Medulla oblongata (tissue), 1 donor: ENCODE data around the gene HERC3.

Experiments
- DNase-seq: peaks from one replicate; pipeline ENCODE4 v3.0.0-alpha.2; 2015; ENCODE audit errors: extremely low spot score

HERC3 gene

DNA sequence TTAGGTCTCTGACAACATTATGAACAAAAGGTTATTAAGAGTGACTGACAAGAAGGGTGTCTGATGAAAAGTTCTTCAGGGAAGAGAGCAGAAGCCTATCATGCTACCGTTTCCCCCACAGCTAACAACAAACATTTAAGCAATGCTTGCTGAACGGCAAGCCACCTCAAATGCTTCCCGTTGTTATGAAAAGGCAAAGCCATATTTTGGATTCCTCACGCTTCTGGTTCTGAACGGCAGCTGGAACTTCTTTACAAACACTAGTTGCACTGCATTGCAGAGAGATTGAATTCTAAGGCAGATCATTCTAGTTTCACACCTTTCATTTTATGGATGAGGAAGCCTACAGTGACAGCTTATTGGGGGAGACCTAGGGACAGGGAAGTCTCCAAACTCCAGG, 153.9 kb downstream of the HERC3 start:
- no peak for DNase-seq

DNA sequence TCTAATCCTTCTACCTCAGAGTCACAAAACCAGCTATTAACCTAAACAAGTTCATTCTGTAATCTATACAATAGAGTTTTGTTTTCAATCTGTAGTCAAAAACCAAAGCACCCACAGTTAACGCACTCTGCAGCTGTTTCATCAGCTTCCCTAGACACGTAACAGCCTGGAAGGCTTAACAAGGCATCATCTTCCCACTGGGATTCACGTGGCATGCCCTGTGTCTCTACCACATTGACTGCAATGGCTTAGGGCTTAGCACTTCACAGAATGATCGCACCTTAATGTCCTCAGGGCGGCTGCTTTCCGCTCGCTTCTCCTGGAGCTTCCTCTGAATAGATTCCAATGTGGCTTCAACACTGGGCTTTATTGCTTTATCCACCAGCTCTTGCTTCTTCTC, 155.1 kb downstream of the HERC3 start:
- no peak for DNase-seq

DNA sequence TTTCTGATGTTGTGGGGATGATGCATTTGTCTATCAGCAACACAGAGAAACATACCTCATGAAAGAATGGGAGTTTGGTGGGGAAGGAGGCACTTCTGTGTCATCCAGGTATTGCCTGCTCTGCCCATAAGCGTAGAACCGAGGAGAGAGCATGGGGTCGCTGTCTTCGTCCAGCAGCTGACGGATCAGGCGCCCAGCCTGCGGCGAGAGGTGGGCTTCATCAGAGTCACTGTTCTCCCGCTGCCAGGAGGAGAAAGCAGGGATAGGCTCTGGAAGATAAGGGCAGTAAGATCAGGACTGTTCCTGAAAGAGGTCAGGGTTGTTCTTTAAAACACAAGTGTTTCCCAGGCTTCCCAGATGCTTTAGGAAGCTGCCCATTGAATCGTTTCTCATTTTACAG, 158.1 kb downstream of the HERC3 start:
- no peak for DNase-seq

DNA sequence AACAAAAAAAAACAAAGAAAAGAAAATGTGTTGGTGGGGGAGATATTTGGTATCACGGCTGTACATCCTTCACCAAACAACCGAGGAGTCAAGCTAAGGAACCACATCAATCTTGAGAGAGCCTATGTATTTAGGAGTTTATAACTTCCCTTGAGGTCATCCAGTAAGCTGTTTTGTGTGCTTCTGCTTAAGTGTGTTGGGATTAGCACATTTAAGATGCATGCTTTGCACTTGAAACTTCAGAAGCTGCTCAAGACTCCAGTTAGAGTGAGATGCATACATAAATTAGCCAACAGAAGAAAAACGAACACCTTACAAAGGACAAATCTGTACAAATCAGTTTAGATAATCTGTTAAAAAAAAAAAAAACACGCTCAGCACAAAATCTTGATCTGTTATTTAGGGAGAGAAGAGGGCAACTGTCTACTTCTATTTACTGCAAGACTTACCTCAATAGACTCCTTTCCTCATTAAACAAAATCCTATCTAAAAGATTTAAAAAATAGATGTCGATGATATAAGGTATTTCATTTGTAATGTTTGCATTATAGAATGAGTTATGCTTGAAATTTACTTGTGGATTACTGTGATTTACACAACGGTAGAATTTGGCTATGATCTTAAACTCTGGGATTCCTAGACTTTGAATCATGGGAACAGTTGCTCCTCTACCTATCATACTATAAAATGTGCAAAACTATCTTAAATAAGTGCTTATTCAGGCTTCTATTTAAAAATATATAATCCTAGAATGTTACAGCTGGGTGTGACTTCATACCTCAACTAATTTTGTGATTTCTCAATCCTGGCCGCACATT, 159.2 kb downstream of the HERC3 start:
- no peak for DNase-seq

GRCh38 chr4:88752076-88752463, 159.8 kb downstream of the HERC3 start:
- no peak for DNase-seq

DNA sequence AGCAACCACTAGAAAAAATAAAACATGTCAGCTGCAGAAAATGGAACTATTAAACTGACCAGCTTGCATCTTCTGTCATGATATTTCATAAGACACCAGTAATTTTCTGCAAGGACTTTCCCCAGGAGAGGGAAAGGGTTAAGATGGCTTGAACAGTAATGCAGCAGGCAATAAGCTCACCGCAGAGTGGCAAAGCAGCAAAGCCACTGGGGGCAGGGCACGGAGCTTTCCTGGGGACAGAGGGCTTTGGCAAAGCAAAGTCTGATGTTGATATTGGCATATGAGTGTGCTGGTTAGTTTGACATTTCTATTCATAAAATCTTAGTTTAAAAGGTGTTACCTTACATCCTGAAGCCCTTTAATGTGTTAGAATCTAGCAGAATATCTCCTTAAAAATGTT, 160.5 kb downstream of the HERC3 start:
- DNase-seq = no peak

DNA sequence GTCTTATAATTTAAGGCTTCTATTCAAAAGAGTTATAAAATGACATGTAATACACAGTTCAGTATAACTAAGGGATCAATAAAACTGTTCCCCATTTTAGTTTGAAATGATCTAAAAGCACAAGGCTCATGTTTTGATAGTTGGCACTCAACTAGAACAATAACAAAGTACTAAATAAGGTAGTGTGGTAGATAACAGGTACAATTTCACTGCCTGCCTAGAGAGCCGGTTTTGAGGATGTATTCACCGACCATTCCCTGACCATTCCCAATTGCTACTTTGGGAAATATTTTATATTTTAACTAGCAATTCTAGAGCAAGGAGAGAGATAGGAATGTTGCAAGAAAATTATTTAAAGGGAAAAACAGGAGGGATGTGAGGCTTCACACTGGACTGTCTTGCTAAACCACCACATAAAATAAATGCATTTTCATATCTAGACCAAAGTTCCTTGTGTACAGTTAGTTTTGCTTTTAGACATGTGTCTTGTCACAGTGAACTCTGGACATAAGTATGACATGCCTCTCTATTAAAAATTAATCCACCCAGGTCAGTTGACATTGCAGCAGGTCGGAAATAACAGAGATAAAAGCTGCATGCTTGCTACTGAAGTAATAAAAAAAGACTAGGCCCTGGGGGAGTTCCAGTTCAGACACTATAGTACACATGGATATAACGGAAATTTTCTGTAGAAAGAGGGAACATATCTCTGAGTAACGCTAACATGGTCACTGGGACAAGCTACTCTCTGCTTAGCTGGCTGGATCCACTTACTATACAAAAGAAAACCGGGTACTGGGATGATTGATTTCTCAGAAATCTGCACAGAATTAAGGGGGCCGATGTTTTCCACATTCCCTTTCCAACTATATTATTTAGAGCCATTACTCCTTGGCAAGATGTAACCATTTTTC, 161.6 kb downstream of the HERC3 start:
- no peak for DNase-seq

DNA sequence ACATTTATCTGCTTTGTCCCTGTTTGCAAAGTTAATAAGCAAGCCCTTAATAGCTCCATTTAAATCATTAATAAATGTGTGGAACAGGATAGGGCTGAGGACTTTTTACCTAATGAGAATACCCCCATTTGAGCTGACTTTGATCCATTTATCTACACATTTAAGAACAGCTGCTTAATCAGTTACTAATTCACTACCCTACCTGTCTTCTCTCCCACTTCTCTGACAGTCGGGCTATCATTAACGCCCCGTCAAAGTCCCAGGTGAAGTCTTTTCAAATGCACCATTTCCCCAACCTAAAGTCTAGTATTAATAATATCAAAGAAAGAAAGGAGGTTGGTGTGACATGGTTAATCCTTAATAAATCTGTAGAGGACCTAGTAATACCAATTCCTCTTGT, 162.5 kb downstream of the HERC3 start:
- no peak for DNase-seq

DNA sequence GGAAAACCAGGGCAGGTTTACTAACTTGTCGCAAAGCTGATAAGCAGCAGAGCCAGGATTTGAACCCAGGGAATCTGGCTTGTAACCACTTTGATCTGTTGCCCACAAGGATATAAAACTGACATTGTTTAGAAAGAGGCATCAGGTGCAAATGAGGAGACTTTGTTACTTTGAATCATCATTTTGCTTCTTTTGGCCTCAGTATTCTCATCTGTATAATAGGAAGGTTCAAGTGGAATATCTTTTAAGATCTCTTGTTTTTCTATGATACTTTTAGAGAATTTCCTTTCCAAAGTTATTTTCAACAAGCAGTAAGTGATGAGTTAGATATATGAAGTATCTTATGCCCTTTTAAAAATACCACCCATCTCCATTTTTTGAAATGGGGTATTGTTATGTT, 163.2 kb downstream of the HERC3 start:
- no peak for DNase-seq

DNA sequence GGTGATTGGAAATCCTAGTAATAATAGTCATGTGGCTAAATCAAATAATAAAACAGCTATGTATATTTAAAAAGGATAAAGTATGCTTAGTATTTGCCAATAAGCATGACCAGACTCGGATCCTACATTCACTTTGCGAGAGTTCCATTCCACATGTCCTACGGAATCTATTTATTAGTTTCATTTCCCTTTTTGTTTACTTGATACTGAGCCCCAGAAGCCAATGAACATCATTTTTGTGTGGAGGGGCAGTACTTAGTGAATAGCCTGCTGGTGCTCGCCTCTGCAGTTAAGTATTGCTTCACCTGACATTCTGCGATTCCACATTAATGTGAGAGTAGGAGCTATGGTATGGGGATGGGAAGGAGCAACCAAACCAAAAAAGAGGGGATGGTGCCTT, 163.9 kb downstream of the HERC3 start:
- DNase-seq = no peak

- DNase-seq = no peak
Observed at GRCh38 chr4:88757067-88757466, 164.8 kb downstream of the HERC3 start.

- DNase-seq = no peak
Observed at GRCh38 chr4:88757776-88758175, 165.5 kb downstream of the HERC3 start.
